Endothelial cell of umbilical vein (primary cell): ENCODE results near the gene MTA2. TPM values are rescaled to one million over a fixed set of nuclear protein-coding genes. Genes with fewer than 3 reads are reported as not detected.

Experiments
- BruUV-seq: library from RNA; stranded (reverse); fragments of 400-500 nt; replicated peaks from 2 replicates; lab custom pipeline; 2021; lab: Mats Ljungman, UMichigan
- CTCF ChIA-PET: fragments of 300-600, 350-600 bp; sonication (Branson Sonifier 250); formaldehyde crosslinking; loops from one replicate; lab custom pipeline; 2021; ENCODE audit warnings: antibody characterized with exemption, inconsistent platforms; lab: Charles Lee
- POLR2A ChIA-PET: fragments of 300-600, 350-600 bp; sonication (Branson Sonifier 250); formaldehyde crosslinking; loops from one replicate; lab custom pipeline; 2021; ENCODE audit warnings: antibody characterized with exemption, inconsistent platforms; lab: Charles Lee
- DNase-seq: peaks from one replicate; pipeline ENCODE4 v3.0.0-alpha.2; 2011; ENCODE audit warnings: low read depth, low spot score
- FAIRE-seq: peaks from 2 replicates; lab custom pipeline; 2011; peaks lifted over from hg19 to GRCh38; lab: Jason Lieb, UNC
- H2AFZ ChIP-seq: 2 replicates; pipeline ENCODE4 v1.6.0; 2012; ENCODE audit warnings: low read depth, low read length, control low read depth, inconsistent platforms
- H3K27ac ChIP-seq: 2 replicates; pipeline ENCODE4 v1.5.1; 2011; ENCODE audit warnings: low read depth, mild to moderate bottlenecking, control low read depth, low read length, moderate library complexity; ENCODE audit not compliant: insufficient read depth
- H3K27me3 ChIP-seq, 2 experiments: 2 replicates each; pipeline versions ENCODE4 v1.6.0 to v1.6.1; 2011; ENCODE audit warnings: low read length in 2 of 2, mixed read lengths in 1 of 2; ENCODE audit not compliant: control insufficient read depth in 2 of 2, insufficient read depth in 2 of 2
- H3K36me3 ChIP-seq, 2 experiments: 2 replicates in 1 of 2; 3 replicates in 1 of 2; pipeline ENCODE4 v1.5.1; 2011; ENCODE audit warnings: low read length in 2 of 2, mild to moderate bottlenecking in 1 of 2, moderate library complexity in 1 of 2; ENCODE audit not compliant: control insufficient read depth in 2 of 2, insufficient read depth in 2 of 2; ENCODE audit errors: extremely low read depth in 1 of 2
- H3K4me1 ChIP-seq: 3 replicates; pipeline ENCODE4 v1.5.1; 2011; ENCODE audit warnings: mild to moderate bottlenecking, low read length; ENCODE audit not compliant: control insufficient read depth, insufficient read depth; ENCODE audit errors: extremely low read depth
- H3K4me2 ChIP-seq: 2 replicates; pipeline ENCODE4 v1.6.1; 2011; ENCODE audit warnings: low read length, control low read depth, mixed read lengths; ENCODE audit not compliant: insufficient read depth
- H3K4me3 ChIP-seq, 3 experiments: fragments of 200-600 bp in 1 of 3; sonication (generic), shearing (Covaris generic) in 1 of 3; replicated peaks in 1 of 3; 2 replicates each; pipeline ENCODE4 v1.5.1; 2011 to 2016; ENCODE audit warnings: control low read depth in 3 of 3, low read length in 3 of 3, mild to moderate bottlenecking in 2 of 3, inconsistent platforms in 1 of 3, low read depth in 1 of 3, moderate library complexity in 1 of 3; ENCODE audit not compliant: insufficient read depth in 1 of 3
- H3K79me2 ChIP-seq: 2 replicates; pipeline ENCODE4 v1.6.0; 2012; ENCODE audit warnings: low read length, inconsistent platforms; ENCODE audit not compliant: control insufficient read depth, insufficient read depth
- H3K9ac ChIP-seq: replicated peaks from 2 replicates; pipeline ENCODE3; 2011; ENCODE audit warnings: low read length, control low read depth; ENCODE audit not compliant: insufficient read depth; ENCODE audit errors: extremely low read depth
- H3K9me1 ChIP-seq: replicated peaks from 3 replicates; pipeline ENCODE4 v1.6.0; 2011; ENCODE audit warnings: mild to moderate bottlenecking, low read length; ENCODE audit not compliant: control insufficient read depth, insufficient read depth; ENCODE audit errors: extremely low read depth
- H3K9me3 ChIP-seq: replicated peaks from 2 replicates; pipeline ENCODE4 v1.5.1; 2012; ENCODE audit warnings: low read length, inconsistent platforms; ENCODE audit not compliant: control insufficient read depth, insufficient read depth
- H4K20me1 ChIP-seq: replicated peaks from 2 replicates; pipeline ENCODE3; 2011; ENCODE audit warnings: mild to moderate bottlenecking, low read length; ENCODE audit not compliant: control insufficient read depth, insufficient read depth; ENCODE audit errors: extremely low read depth
- EZH2 ChIP-seq: IDR thresholded peaks from 2 replicates; pipeline ENCODE4 v1.6.1; 2012; ENCODE audit warnings: borderline replicate concordance, low read depth, mild to moderate bottlenecking, moderate library complexity, low read length, inconsistent platforms; ENCODE audit not compliant: severe bottlenecking
- JUN ChIP-seq: IDR thresholded peaks from 2 replicates; pipeline ENCODE4 v1.6.1; 2011; ENCODE audit warnings: borderline replicate concordance, low read depth; ENCODE audit not compliant: insufficient read length, insufficient read depth
- MAX ChIP-seq: IDR thresholded peaks from 2 replicates; pipeline ENCODE4 v1.6.1; 2011; ENCODE audit not compliant: insufficient read depth, insufficient read length
- POLR2A ChIP-seq: IDR thresholded peaks from 2 replicates; pipeline ENCODE4 v1.6.1; 2012; ENCODE audit warnings: low read depth, mild to moderate bottlenecking, control low read depth, low read length
- dilution Hi-C: fragments of 300-500 bp; cut with MboI; formaldehyde crosslinking; loops from one replicate; pipeline ENCODE4 v1.15.0; 2019; ENCODE audit warnings: low sequenced_read_pairs; ENCODE audit not compliant: extremely low pct_ligation_motif_present
- intact Hi-C: fragments of 100-400 bp; cut with micrococcal nuclease; formaldehyde crosslinking; loops from one replicate; pipeline ENCODE4 v1.10.0; 2022
- polyA plus RNA-seq, 4 experiments: library from polyadenylated mRNA; depleted of rRNA in 3 of 4; stranded (reverse) in 3 of 4; unstranded in 1 of 4; fragments of >200 nt; gene quantifications; 2 replicates each; pipeline versions ENCODE4 v1.2.1 to v1.2.3, GENCODE V29; 2011 to 2012; ENCODE audit warnings: missing spikeins in 1 of 4
- total RNA-seq: library from RNA; stranded (reverse); gene quantifications from 2 replicates; pipeline ENCODE4 v1.2.3, GENCODE V29; 2021

MTA2 gene
- total and polyA plus RNA-seq, 2 donors (not counting 3 experiments of a cell fraction or from before 2014, with no cell fraction given), result 40.4 to 166 TPM

- Histone ChIP-seq H3K9ac (peak overlapping the region; percentile 28), H3K4me3 (peak overlapping the region; percentile 53 to 82 (median 55)), H3K79me2 (peaks cover 67% of the 10 kb centered on the region), H2AFZ (no peak overlapping the region), H3K4me2 (peak overlapping the region; percentile 48), H3K9me3 (no peaks in the 10 kb centered on the region), H3K36me3 (no peaks in the 10 kb centered on the region), H3K27me3 (no peaks in the 10 kb centered on the region), H3K9me1 (no peaks in the 10 kb centered on the region), H3K4me1 (peaks cover 65% of the 10 kb centered on the region), H4K20me1 (peaks cover 4% of the 10 kb centered on the region), H3K27ac (peak overlapping the region; percentile 1)
- dilution Hi-C loops (no loop called here), intact Hi-C loops (loop anchor here (1.0 to 5.0 kb wide), 4 partner anchors 8 to 163 kb away; no protein-coding TSS in a partner anchor)
- TF ChIP-seq MAX, result no peak
- TF ChIP-seq EZH2, result no peak
- peak; percentile 23 for TF ChIP-seq POLR2A
- no peak for TF ChIP-seq JUN
- CTCF ChIA-PET, result interaction anchor here (1.2 to 11.2 kb wide), 6 partner anchors 14 to 150 kb away, joined by 3 to 377 read pairs (median 75); partner anchors contain the start of gene TUT1
- no TSS peak for BruUV-seq
- DNase-seq (peak; percentile 29), FAIRE-seq (peak; percentile 72)
- POLR2A ChIA-PET, result interaction anchor here (0.6 to 1.4 kb wide), 5 partner anchors 9 to 230 kb away, joined by 3 to 7 read pairs (median 4); partner anchors contain the start of genes C11orf98, CSKMT and MTA2
Observed at GRCh38 chr11:62544581-62545436, 56.9 kb downstream of the MTA2 start.
